DND-41 (cell line): ENCODE data around the gene B3GALNT2.

Experiments used
- ATAC-seq: fragments of 200-7000 bp; cut with Tn5 transposase; 3 replicates; pipeline ENCODE4 v1.9.1; 2021; ENCODE audit warnings: low read depth; ENCODE audit not compliant: insufficient read depth
- DNase-seq: peaks from one replicate; pipeline ENCODE4 v3.0.0-alpha.2; 2020
- H2AFZ ChIP-seq: 2 replicates; pipeline ENCODE4 v1.6.0; 2012; ENCODE audit warnings: low read depth, low read length
- H3K27ac ChIP-seq: 2 replicates; pipeline ENCODE4 v1.5.1; 2012; ENCODE audit warnings: low read length, inconsistent platforms
- H3K27me3 ChIP-seq: fragments of 200-600 bp; sonication (generic); 2 replicates; pipeline ENCODE4 v1.6.0; 2012; ENCODE audit warnings: low read length, mild to moderate bottlenecking, inconsistent platforms; ENCODE audit not compliant: insufficient read depth, poor library complexity
- H3K36me3 ChIP-seq: 2 replicates; pipeline ENCODE4 v1.5.1; 2012; ENCODE audit warnings: low read length, inconsistent platforms; ENCODE audit not compliant: insufficient read depth
- H3K4me1 ChIP-seq: 2 replicates; pipeline ENCODE4 v1.5.1; 2012; ENCODE audit warnings: mild to moderate bottlenecking, low read length; ENCODE audit not compliant: insufficient read depth
- H3K4me2 ChIP-seq: 2 replicates; pipeline ENCODE4 v1.6.0; 2012; ENCODE audit warnings: mild to moderate bottlenecking, moderate library complexity, low read length, inconsistent platforms; ENCODE audit not compliant: insufficient read depth
- H3K4me3 ChIP-seq, 2 experiments: fragments of 200-600 bp in 1 of 2; shearing (Covaris generic) in 1 of 2; 2 replicates each; pipeline ENCODE4 v1.5.1; 2012 to 2016; ENCODE audit warnings: inconsistent platforms in 2 of 2, low read length in 2 of 2, mild to moderate bottlenecking in 2 of 2, low read depth in 1 of 2, moderate library complexity in 1 of 2
- H3K79me2 ChIP-seq: 2 replicates; pipeline ENCODE4 v1.6.0; 2012; ENCODE audit warnings: low read length, inconsistent platforms; ENCODE audit not compliant: insufficient read depth
- H3K9ac ChIP-seq: 2 replicates; pipeline ENCODE4 v1.6.0; 2012; ENCODE audit warnings: low read depth, mild to moderate bottlenecking, inconsistent platforms, low read length, moderate library complexity
- H3K9me3 ChIP-seq: 2 replicates; pipeline ENCODE4 v1.5.1; 2012; ENCODE audit warnings: low read length, moderate library complexity, mild to moderate bottlenecking, inconsistent platforms; ENCODE audit not compliant: insufficient read depth, severe bottlenecking
- H4K20me1 ChIP-seq: 2 replicates; pipeline ENCODE4 v1.6.0; 2012; ENCODE audit warnings: low read length; ENCODE audit not compliant: insufficient read depth
- CTCF ChIP-seq: IDR thresholded peaks from 2 replicates; pipeline ENCODE4 v1.5.1; 2012; ENCODE audit warnings: borderline replicate concordance, low read length, moderate library complexity, mild to moderate bottlenecking; ENCODE audit not compliant: poor library complexity, severe bottlenecking; ENCODE audit errors: extremely low read depth
- EZH2 ChIP-seq: IDR thresholded peaks from 3 replicates; pipeline ENCODE4 v1.6.1; 2012; ENCODE audit warnings: borderline replicate concordance, low read depth, mild to moderate bottlenecking, moderate library complexity, low read length, inconsistent platforms; ENCODE audit not compliant: severe bottlenecking

Gene B3GALNT2

DNA sequence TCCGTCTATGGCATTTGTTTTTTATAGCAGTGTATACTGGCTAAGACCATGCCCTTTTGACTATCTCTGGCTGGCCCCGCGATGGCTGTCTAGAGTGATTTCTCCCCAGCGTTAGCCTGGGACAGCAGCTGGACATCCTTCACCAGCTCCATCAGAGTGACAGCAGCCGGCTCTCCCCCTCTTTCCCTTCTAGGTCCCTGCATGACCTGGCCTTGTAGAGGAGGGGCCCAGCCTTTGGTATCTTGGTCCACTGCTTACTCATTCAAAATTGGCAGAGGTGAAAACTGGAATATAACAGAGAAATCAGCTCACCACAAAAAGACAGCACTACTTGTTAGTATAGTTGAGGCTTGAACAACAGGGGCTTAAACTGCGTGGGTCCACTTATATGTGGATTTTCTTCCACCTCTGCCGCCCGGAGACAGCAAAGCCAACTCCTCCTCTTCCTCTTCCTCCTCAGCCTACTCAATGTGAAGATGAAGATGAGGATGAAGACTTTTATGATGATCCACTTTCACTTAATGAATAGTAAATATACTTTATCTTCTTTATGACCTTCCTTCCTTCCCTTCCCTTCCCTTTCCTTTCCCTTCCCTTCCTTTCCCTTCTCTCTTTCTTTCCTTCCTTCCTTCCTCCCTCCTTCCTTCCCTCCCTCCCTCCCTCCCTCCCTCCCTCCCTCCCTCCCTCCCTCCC lies 29.4 kb upstream of the B3GALNT2 start:
- no peak overlapping the region for H3K4me3 ChIP-seq
- no peaks in the 10 kb centered on the region for H3K79me2 ChIP-seq
- H2AFZ ChIP-seq, result no peak overlapping the region
- H3K27ac ChIP-seq, result no peak overlapping the region
- no peaks in the 10 kb centered on the region for H3K27me3 ChIP-seq
- TF ChIP-seq CTCF (no peak), EZH2 (no peak)
- no peaks in the 10 kb centered on the region for H3K36me3 ChIP-seq
- no peaks in the 10 kb centered on the region for H3K4me1 ChIP-seq
- DNase-seq (no peak), ATAC-seq (no peak)
- H3K9me3 ChIP-seq, result no peaks in the 10 kb centered on the region
- H4K20me1 ChIP-seq, result no peaks in the 10 kb centered on the region
- H3K4me2 ChIP-seq, result no peak overlapping the region
- no peak overlapping the region for H3K9ac ChIP-seq

DNA sequence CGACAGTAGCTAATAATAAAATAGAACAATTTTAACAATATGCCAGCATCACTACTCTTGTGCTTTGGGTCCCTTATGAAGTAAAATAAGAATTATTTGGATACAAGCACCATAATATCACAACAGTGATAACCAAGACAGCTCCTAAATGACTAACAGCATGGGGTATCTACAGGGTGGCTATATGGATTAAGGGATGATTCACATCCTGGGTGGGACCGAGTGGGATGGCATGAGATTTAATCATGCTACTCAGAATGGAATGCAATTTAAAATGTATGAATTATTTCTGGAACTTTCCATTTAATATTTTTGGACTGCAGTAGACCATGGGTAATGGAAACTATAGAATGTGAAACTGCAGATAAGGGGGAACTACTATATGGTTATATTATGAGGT lies 28.1 kb upstream of the B3GALNT2 start:
- no peak overlapping the region for H3K4me3 ChIP-seq

DNA sequence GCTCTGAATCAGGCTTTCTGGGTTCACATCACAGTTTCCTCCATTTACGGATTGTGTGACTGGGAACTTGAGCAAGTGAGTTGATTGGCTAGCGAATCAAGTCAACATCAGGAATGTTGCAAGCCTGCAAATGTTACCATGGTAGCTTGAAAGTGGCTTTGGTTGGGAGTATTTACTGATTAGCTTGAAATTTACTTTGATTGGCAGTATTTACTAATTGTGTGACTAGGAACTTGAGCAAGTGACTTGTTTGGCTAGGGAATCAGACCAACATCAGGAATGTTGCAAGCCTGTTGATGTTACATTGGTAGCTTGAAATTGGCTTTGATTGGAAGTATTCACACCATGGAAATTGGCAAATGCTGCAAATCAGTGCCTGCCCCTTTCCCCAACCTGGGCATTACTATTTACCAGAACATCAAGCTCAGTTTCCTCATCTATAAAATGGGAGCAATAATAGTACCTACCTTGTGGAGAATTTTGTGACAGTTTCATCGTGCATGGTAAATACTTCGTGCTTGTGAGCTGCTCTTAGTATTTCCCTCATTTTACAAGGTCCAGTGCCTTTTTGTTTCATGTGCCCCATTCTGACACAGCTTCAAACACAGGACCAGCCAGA lies 23.1 kb upstream of the B3GALNT2 start:
- ATAC-seq, result no peak
- no peaks in the 10 kb centered on the region for H3K36me3 ChIP-seq
- no peaks in the 10 kb centered on the region for H3K27me3 ChIP-seq
- no peak overlapping the region for H3K27ac ChIP-seq
- no peak overlapping the region for H3K4me2 ChIP-seq
- no peak for DNase-seq
- H3K9ac ChIP-seq, result no peak overlapping the region
- no peaks in the 10 kb centered on the region for H4K20me1 ChIP-seq
- H3K9me3 ChIP-seq, result no peaks in the 10 kb centered on the region
- no peak overlapping the region for H2AFZ ChIP-seq
- H3K79me2 ChIP-seq, result no peaks in the 10 kb centered on the region
- H3K4me3 ChIP-seq, result no peak overlapping the region
- no peak for TF ChIP-seq EZH2
- H3K4me1 ChIP-seq, result no peaks in the 10 kb centered on the region

More for the DNA sequence above, 28.1 kb upstream of the B3GALNT2 start:
- no peaks in the 10 kb centered on the region for H3K36me3 ChIP-seq
- no peak overlapping the region for H3K9ac ChIP-seq
- TF ChIP-seq CTCF (no peak), EZH2 (no peak)
- no peak for DNase-seq
- no peaks in the 10 kb centered on the region for H3K4me1 ChIP-seq
- H3K27ac ChIP-seq, result no peak overlapping the region
- no peaks in the 10 kb centered on the region for H3K79me2 ChIP-seq
- H3K9me3 ChIP-seq, result no peaks in the 10 kb centered on the region
- no peak overlapping the region for H2AFZ ChIP-seq
- no peaks in the 10 kb centered on the region for H4K20me1 ChIP-seq
- ATAC-seq, result no peak
- no peaks in the 10 kb centered on the region for H3K27me3 ChIP-seq
- H3K4me2 ChIP-seq, result no peak overlapping the region

GRCh38 chr1:235525314-235525713 lies 21.1 kb upstream of the B3GALNT2 start:
- DNase-seq (no peak), ATAC-seq (no peak)
- no peaks in the 10 kb centered on the region for H3K4me1 ChIP-seq
- H3K4me3 ChIP-seq, result no peak overlapping the region
- H3K9ac ChIP-seq, result no peak overlapping the region
- no peaks in the 10 kb centered on the region for H3K36me3 ChIP-seq
- H3K27ac ChIP-seq, result no peak overlapping the region
- H3K27me3 ChIP-seq, result no peaks in the 10 kb centered on the region
- TF ChIP-seq EZH2, result no peak
- H3K79me2 ChIP-seq, result no peaks in the 10 kb centered on the region
- no peaks in the 10 kb centered on the region for H4K20me1 ChIP-seq
- H3K4me2 ChIP-seq, result no peak overlapping the region
- H2AFZ ChIP-seq, result no peak overlapping the region
- H3K9me3 ChIP-seq, result no peaks in the 10 kb centered on the region
